Panc1 (cell line): ENCODE results near the gene DOCK3. TPM values are rescaled to one million over a fixed set of nuclear protein-coding genes. Genes with fewer than 3 reads are reported as not detected.
"Not testable (repeated sequence)": the region's sequence is repeated elsewhere in the genome, so short reads cannot be mapped to it uniquely, and the experiment has no call there.

ENCODE experiments used
- ATAC-seq: fragments of 200-7000 bp; cut with Tn5 transposase; 2 replicates; pipeline ENCODE4 v1.9.1; 2020; ENCODE audit warnings: mild to moderate bottlenecking, moderate library complexity
- BruUV-seq: library from RNA; stranded (reverse); fragments of 400-500 nt; replicated peaks from 2 replicates; lab custom pipeline; 2021; lab: Mats Ljungman, UMichigan
- CTCF ChIA-PET: fragments of 300-600 bp; sonication (Branson Sonifier 250); formaldehyde crosslinking; loops from one replicate; lab custom pipeline; 2022; ENCODE audit warnings: antibody characterized with exemption; lab: Charles Lee
- POLR2A ChIA-PET: fragments of 300-600 bp; sonication (Branson Sonifier 250); formaldehyde crosslinking; loops from one replicate; lab custom pipeline; 2022; ENCODE audit warnings: antibody characterized with exemption; lab: Charles Lee
- DNase-seq: peaks from one replicate; pipeline ENCODE4 v3.0.0-alpha.2; 2010; ENCODE audit warnings: low read depth, low spot score
- H3K27ac ChIP-seq: 2 replicates; pipeline ENCODE4 v1.5.1; 2011; ENCODE audit warnings: mild to moderate bottlenecking, low read length, inconsistent platforms
- H3K27me3 ChIP-seq: fragments of 200-500 bp; sonication (Bioruptor generic); 2 replicates; pipeline ENCODE4 v1.6.0; 2014; ENCODE audit warnings: low read length, inconsistent platforms; ENCODE audit not compliant: control insufficient read depth, insufficient read depth
- H3K36me3 ChIP-seq: fragments of 200-500 bp; sonication (Bioruptor generic); 2 replicates; pipeline ENCODE4 v1.5.1; 2014; ENCODE audit warnings: inconsistent platforms, mild to moderate bottlenecking, low read length, moderate library complexity; ENCODE audit not compliant: control insufficient read depth, insufficient read depth
- H3K4me1 ChIP-seq: 2 replicates; pipeline ENCODE4 v1.5.1; 2011; ENCODE audit warnings: inconsistent platforms, mild to moderate bottlenecking, low read length, moderate library complexity; ENCODE audit not compliant: control insufficient read depth, insufficient read depth
- H3K4me3 ChIP-seq, 2 experiments: 2 replicates each; pipeline ENCODE4 v1.5.1; 2011 to 2012; ENCODE audit warnings: low read depth in 2 of 2, low read length in 2 of 2, mild to moderate bottlenecking in 2 of 2, inconsistent platforms in 1 of 2, moderate library complexity in 1 of 2
- H3K9me3 ChIP-seq: fragments of 200-500 bp; sonication (Bioruptor generic); 2 replicates; pipeline ENCODE4 v1.5.1; 2014; ENCODE audit warnings: low read depth, mild to moderate bottlenecking, inconsistent platforms, low read length, moderate library complexity; ENCODE audit not compliant: control insufficient read depth, insufficient read depth
- POLR2AphosphoS5 ChIP-seq: IDR thresholded peaks from 2 replicates; pipeline ENCODE4 v1.6.1; 2012; ENCODE audit warnings: mild to moderate bottlenecking, low read depth, low read length, moderate library complexity
- REST ChIP-seq, 2 experiments: IDR thresholded peaks; 2 replicates each; pipeline ENCODE4 v1.6.1; 2011 to 2012; ENCODE audit warnings: low read depth in 2 of 2, control low read depth in 1 of 2, low read length in 1 of 2, mild to moderate bottlenecking in 1 of 2, moderate library complexity in 1 of 2; ENCODE audit not compliant: insufficient read depth in 1 of 2
- SIN3A ChIP-seq: IDR thresholded peaks from 2 replicates; pipeline ENCODE4 v1.6.1; 2012; ENCODE audit warnings: low read depth, mild to moderate bottlenecking, low read length, moderate library complexity, borderline replicate concordance; ENCODE audit not compliant: insufficient read depth
- TCF7L2 ChIP-seq: IDR thresholded peaks from 2 replicates; pipeline ENCODE4 v1.6.1; 2011; ENCODE audit warnings: mild to moderate bottlenecking, low read depth, low read length, inconsistent platforms
- in situ Hi-C: cut with HindIII; loops from 2 replicates; pipeline ENCODE4 v1.10.0; 2016; ENCODE audit warnings: low sequenced_read_pairs, low pct_unique_long_range_greater_than_20kb
- intact Hi-C: fragments of 100-400 bp; cut with micrococcal nuclease; formaldehyde crosslinking; loops from one replicate; pipeline ENCODE4 v1.10.0; 2022; ENCODE audit not compliant: unreplicated experiment
- total RNA-seq: library from RNA; stranded (reverse); gene quantifications from one replicate; pipeline ENCODE4 v1.2.1, GENCODE V29; 2021; ENCODE audit not compliant: unreplicated experiment
- TF ChIP-seq, protein P1 (sequence below): fragments of 450-650 bp; IDR thresholded peaks from 2 replicates; pipeline ENCODE4 v1.5.1; 2017; ENCODE audit warnings: mild to moderate bottlenecking

Gene DOCK3
- total RNA-seq, 1 experiment from 2014 or later: 0.21 TPM

DNA sequence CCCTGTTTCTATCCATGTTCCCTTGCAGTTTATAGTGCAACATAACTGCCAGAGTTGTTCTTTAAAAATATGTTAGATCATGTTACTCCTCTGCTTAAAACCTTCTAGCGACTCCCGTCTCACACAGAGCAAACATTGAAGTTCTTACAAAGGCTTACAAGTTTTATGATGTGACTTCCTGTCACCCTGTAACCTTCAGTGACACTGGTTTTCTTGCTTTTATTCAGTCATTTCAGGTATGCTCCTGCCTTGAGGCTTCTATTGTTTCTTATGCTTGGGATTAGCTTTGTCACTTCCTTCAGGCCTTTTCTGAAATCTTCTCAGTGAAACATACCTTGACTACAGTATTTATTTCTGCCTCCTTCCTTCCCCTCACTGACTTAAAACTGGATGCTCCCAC is 252.1 kb downstream of the DOCK3 start:
- ChIA-PET POLR2A (no interaction called here), CTCF (no interaction called here)
- H3K27me3 ChIP-seq: no peaks in the 10 kb centered on the region
- in situ Hi-C loops: no loop called here
- no peaks in the 10 kb centered on the region for H3K9me3 ChIP-seq
- ATAC-seq (no peak), DNase-seq (no peak)
- no TSS peak for BruUV-seq
- H3K36me3 ChIP-seq: no peaks in the 10 kb centered on the region
- no peak overlapping the region for H3K27ac ChIP-seq
- intact Hi-C loops: no loop called here
- no peaks in the 10 kb centered on the region for H3K4me1 ChIP-seq
- TF ChIP-seq TCF7L2 (no peak), POLR2AphosphoS5 (no peak)
- H3K4me3 ChIP-seq: no peak overlapping the region

DNA sequence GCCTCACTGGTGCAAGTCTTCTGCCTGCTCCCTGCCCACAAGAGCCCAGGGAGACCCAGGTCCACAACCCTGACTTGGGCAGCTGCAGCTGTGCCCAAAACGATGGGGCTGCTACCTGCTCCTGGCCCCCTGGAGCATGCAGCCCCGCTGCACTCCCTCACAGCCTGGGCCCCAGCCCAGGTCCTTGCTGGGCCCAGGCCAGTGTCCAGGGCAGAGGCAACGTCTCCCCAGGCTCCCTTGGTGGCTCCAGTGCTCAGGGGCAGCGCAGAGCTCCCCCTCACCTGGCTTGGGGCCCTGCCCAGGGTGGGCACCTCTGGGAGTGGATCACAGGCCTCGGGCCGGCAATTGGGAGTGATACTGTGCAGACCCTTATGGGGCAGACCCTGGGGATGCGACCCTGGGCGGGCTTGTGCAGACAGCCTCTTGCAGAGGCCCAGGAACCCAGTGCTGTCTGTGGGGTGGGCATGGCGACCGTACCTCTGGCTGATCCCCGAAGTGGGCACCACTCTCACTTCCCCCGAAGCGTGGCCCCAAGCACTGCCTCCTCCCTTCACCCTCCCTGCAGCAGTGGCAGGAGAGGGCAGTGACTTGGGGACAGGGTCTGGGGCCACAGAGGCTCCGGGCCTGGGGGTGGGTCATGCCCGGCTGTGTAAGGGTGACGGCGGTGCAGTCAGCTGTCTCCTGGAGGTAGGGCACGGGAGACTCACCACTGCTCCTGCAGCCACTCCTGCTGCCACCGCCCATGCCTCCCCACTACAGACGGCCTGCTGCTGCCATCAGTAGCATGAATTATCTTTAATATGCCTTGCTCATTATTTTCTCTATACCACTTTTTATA is 255.9 kb downstream of the DOCK3 start:
- no TSS peak for BruUV-seq
- Histone ChIP-seq H3K9me3 (no peaks in the 10 kb centered on the region), H3K27me3 (no peaks in the 10 kb centered on the region), H3K4me1 (no peaks in the 10 kb centered on the region), H3K36me3 (no peaks in the 10 kb centered on the region), H3K27ac (no peak overlapping the region), H3K4me3 (no peak overlapping the region)
- intact Hi-C loops: no loop called here
- DNase-seq (no peak), ATAC-seq (no peak)
- ChIA-PET POLR2A (no interaction called here), CTCF (no interaction called here)
- in situ Hi-C loops: no loop called here
- TF ChIP-seq, protein P1, sequence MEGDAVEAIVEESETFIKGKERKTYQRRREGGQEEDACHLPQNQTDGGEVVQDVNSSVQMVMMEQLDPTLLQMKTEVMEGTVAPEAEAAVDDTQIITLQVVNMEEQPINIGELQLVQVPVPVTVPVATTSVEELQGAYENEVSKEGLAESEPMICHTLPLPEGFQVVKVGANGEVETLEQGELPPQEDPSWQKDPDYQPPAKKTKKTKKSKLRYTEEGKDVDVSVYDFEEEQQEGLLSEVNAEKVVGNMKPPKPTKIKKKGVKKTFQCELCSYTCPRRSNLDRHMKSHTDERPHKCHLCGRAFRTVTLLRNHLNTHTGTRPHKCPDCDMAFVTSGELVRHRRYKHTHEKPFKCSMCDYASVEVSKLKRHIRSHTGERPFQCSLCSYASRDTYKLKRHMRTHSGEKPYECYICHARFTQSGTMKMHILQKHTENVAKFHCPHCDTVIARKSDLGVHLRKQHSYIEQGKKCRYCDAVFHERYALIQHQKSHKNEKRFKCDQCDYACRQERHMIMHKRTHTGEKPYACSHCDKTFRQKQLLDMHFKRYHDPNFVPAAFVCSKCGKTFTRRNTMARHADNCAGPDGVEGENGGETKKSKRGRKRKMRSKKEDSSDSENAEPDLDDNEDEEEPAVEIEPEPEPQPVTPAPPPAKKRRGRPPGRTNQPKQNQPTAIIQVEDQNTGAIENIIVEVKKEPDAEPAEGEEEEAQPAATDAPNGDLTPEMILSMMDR: no peak
- TF ChIP-seq TCF7L2 (no peak), SIN3A (no peak), POLR2AphosphoS5 (no peak), REST (IDR thresholded peaks at IDR 0.05; ENCODE audit: insufficient read depth in 1 of 2, low read depth in 2 of 2, low read length in 1 of 2) (no peak)

GRCh38 chr3:50932918-50933317 is 258.2 kb downstream of the DOCK3 start:
- H3K36me3 ChIP-seq, H3K4me3 ChIP-seq, CTCF ChIA-PET, BruUV-seq, ATAC-seq, POLR2A ChIA-PET, H3K9me3 ChIP-seq, intact Hi-C loops, H3K27me3 ChIP-seq, H3K27ac ChIP-seq, H3K4me1 ChIP-seq, DNase-seq, in situ Hi-C loops: not testable (repeated sequence)
